ENCODE measurements around the gene CCDC12.

CCDC12 gene

DNA sequence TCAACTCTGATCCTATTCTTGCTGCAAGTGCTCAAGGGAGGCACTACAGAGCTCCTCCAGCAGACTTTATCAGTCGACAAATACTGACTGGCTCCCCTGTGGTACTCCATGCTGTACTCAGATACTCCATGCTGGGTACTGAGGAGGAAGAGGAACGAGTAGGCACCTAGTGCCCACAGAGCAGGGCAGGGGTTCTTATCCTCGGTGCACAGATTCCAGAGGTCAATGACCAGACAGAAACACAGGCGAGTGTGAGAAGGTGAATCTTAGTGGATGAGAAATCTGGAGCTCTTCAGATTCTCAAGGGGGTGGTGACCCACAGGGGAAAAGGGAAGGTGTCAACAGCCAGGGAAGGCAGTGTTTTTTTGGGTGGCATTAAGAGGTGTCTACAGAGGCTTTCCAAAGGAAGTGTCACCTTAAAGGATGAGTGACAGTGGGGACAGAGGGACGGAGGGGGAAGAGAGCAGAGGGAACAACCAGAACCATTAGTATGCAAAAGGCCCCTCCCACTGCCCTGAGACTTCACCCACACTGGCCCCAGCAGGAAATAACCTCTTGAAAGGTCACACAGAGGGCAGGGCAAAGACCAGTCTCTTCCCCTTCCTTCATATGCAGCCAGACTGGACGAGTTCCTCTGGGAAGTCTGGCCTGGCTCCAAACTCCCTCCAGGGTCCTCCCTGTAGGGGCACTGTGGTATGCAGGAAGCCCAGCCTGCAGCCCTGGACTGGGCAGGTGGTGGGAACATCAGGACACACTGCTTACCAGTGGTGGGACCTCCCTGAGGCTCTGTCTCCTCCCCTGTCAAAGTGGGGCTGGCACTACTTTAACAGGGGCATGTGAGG, 27.5 kb downstream of the CCDC12 start:
- Histone ChIP-seq H3K4me1 (ENCODE audit: control insufficient read depth in 1 of 2, insufficient read depth in 2 of 2, low read length in 2 of 2) (peaks cover 87 to 90% of the 10 kb centered on the region in 2 donors), H3K27me3 (ENCODE audit: control insufficient read depth in 1 of 2, insufficient read depth in 2 of 2, low read length in 2 of 2) (no peaks in the 10 kb centered on the region), H3K27ac (ENCODE audit: low read depth, low read length) (peak overlapping the region; percentile 85), H3K9me3 (ENCODE audit: control insufficient read depth in 1 of 2, low read length in 2 of 2) (no peaks in the 10 kb centered on the region), H3K4me3 (ENCODE audit: low read depth in 1 of 2, low read length in 2 of 2) (peak overlapping the region; percentile 27 to 38), H3K36me3 (ENCODE audit: control insufficient read depth in 1 of 2, insufficient read depth in 2 of 2, low read length in 2 of 2) (no peaks in the 10 kb centered on the region), H3K9ac (ENCODE audit: low read depth in 1 of 2, low read length in 2 of 2) (peak overlapping the region; percentile 39 to 63)

DNA sequence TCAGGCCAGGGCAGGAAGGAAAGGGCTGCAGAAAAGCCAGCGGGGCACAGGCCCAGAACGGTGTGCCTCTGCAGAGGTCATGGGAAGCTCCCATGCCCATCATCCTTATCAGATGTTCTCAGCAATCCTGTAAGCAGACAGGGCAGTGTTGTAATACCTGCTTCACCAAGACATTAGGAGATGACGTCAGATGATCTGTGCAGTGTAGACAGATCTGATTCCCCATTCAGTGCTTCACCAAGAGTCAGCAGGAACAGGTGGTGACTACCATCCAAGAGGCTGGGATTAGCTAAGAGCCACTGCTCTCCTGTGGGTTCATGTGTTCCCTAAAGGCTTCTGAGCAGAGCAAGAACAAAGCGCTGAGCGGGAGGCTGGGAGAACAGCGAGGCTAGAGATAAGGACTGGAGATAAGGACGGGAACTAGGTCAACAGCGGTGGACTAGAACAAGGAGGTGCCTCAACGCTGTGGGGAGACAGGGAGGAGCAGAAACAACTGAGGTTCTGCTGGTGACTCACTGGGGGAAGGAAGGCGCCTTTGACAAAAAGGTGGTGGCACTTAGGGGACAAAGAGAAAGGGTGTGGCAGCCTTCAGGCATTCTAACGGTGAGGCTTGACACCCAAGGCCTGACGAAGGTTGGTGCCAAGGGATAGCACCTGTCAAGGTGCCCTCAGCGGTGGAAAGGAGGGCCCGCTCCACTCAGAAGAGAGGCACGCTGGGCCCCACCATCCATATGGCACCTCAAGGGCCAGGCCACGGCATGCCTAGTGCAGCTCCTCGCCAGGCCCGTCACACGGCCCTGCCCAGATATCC, 28.4 kb downstream of the CCDC12 start:
- Histone ChIP-seq H3K9ac (ENCODE audit: low read depth in 1 of 2, low read length in 2 of 2) (peak overlapping the region; percentile 63), H3K27ac (ENCODE audit: low read depth, low read length) (peak overlapping the region; percentile 85), H3K4me3 (ENCODE audit: low read depth in 1 of 2, low read length in 2 of 2) (peak overlapping the region; percentile 27 to 38), H3K36me3 (ENCODE audit: control insufficient read depth in 1 of 2, insufficient read depth in 2 of 2, low read length in 2 of 2) (no peaks in the 10 kb centered on the region), H3K4me1 (ENCODE audit: control insufficient read depth in 1 of 2, insufficient read depth in 2 of 2, low read length in 2 of 2) (peaks cover 85 to 91% of the 10 kb centered on the region in 2 donors), H3K9me3 (ENCODE audit: control insufficient read depth in 1 of 2, low read length in 2 of 2) (no peaks in the 10 kb centered on the region), H3K27me3 (ENCODE audit: control insufficient read depth in 1 of 2, insufficient read depth in 2 of 2, low read length in 2 of 2) (no peaks in the 10 kb centered on the region)

DNA sequence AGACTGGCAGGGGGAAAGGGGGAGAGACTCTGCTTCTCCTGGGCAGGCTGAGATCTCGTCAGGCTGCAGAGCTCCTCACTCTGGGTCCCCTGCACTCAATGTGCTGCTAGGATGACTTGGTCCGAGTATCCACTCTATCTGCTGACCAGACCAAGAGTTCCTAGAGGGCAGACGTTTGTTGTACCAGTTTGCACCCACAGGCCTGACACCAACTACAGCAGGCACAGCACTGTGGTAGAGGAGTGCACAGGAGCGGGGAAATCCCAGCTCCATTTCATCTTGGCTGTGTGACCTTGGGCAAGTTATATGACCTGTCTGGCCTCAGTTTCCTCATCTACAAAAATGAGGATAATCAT, 29.0 kb downstream of the CCDC12 start:
- Histone ChIP-seq H3K9me3 (ENCODE audit: control insufficient read depth in 1 of 2, low read length in 2 of 2) (no peaks in the 10 kb centered on the region), H3K4me3 (ENCODE audit: low read depth in 1 of 2, low read length in 2 of 2) (peak overlapping the region; percentile 27 to 38), H3K9ac (ENCODE audit: low read depth in 1 of 2, low read length in 2 of 2) (peak overlapping the region; percentile 37 to 63), H3K27me3 (ENCODE audit: control insufficient read depth in 1 of 2, insufficient read depth in 2 of 2, low read length in 2 of 2) (no peaks in the 10 kb centered on the region), H3K27ac (ENCODE audit: low read depth, low read length) (peak overlapping the region; percentile 85), H3K4me1 (ENCODE audit: control insufficient read depth in 1 of 2, insufficient read depth in 2 of 2, low read length in 2 of 2) (peaks cover 85 to 91% of the 10 kb centered on the region in 2 donors), H3K36me3 (ENCODE audit: control insufficient read depth in 1 of 2, insufficient read depth in 2 of 2, low read length in 2 of 2) (no peaks in the 10 kb centered on the region)

DNA sequence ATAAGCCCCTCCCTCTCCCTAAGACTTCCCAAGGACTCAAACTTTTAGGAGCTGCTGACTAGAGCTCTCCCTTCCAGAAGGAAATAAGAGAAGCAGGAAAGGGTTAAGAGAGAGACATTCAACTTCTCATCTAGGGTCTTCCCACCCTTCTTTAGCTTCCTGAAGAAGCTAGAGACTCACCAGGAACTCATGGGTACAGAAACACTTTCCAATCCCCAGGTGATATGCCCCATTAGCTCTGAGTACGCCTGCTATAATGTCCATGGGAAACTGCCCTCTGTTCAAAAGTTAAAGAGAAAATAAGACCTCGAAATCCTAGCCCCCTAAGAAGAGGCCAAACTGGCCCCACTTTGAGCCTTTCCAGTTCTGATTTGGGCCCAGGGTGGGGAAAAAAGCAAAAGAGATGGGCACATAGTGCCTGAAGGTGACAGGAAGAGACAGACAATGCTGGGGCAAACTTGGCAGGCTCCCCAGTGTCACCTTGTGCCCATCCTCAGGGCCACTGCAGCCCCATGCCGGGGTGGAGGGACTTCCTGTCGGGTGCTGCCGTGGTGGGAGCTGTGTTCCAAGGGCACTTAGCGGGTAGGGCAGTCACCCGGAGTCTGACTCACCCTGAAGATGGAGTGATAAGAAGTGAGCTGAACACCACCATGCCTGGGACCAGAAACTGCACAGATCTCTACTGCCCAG, 29.5 kb downstream of the CCDC12 start:
- H3K9me3 ChIP-seq (ENCODE audit: control insufficient read depth in 1 of 2, low read length in 2 of 2): no peaks in the 10 kb centered on the region
- H3K27ac ChIP-seq (ENCODE audit: low read depth, low read length): peak overlapping the region; percentile 85
- H3K4me1 ChIP-seq (ENCODE audit: control insufficient read depth in 1 of 2, insufficient read depth in 2 of 2, low read length in 2 of 2): peaks cover 85 to 91% of the 10 kb centered on the region in 2 donors
- peak overlapping the region; percentile 37 to 63 for H3K9ac ChIP-seq (ENCODE audit: low read depth in 1 of 2, low read length in 2 of 2)
- no peaks in the 10 kb centered on the region for H3K36me3 ChIP-seq (ENCODE audit: control insufficient read depth in 1 of 2, insufficient read depth in 2 of 2, low read length in 2 of 2)
- peak overlapping the region; percentile 27 to 38 for H3K4me3 ChIP-seq (ENCODE audit: low read depth in 1 of 2, low read length in 2 of 2)
- H3K27me3 ChIP-seq (ENCODE audit: control insufficient read depth in 1 of 2, insufficient read depth in 2 of 2, low read length in 2 of 2): no peaks in the 10 kb centered on the region

DNA sequence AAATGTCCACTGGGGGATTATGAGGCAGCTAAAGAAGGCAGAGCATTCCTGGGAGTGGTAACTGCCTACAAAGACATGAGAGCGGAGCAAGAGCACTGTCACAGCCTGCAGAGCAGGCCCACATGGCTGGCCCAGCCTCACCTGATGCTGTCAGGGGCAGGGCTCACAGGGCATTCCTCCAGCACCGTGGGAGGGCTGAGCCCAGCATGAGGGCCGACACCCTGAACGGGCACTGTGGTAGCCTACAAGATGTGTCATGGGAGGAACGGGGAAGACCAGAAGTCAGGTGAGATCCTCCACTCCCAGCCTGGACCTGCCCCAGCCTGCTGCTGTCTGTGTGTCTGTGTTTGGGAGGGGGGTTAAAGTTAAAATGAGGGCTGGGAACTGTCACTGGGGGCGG, 30.1 kb downstream of the CCDC12 start:
- Histone ChIP-seq H3K9ac (ENCODE audit: low read depth in 1 of 2, low read length in 2 of 2) (peak overlapping the region; percentile 20 to 37), H3K27ac (ENCODE audit: low read depth, low read length) (peak overlapping the region; percentile 68), H3K4me1 (ENCODE audit: control insufficient read depth in 1 of 2, insufficient read depth in 2 of 2, low read length in 2 of 2) (peaks cover 88 to 94% of the 10 kb centered on the region in 2 donors)

DNA sequence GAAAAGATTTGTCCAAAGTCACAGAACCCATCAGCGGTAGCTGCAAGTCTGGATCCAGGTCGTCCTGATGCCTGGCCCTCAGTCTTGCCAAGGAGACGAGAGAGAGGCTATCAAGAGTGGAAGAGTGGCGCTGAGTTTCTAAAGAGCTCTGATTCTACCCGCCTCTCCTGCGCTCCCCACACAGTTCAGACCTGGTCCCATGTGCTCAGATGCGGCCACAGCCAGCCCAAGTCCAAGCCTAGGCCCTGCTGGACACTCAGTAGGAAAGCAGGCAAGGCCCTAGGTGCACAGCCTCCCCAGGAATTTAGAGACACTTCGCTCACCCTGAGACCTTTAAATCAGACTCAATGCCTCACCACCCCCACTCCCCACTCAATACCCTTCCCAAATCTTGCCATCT, 32.4 kb downstream of the CCDC12 start:
- Histone ChIP-seq H3K27ac (ENCODE audit: low read depth, low read length) (peak overlapping the region; percentile 83), H3K4me3 (ENCODE audit: low read depth in 1 of 2, low read length in 2 of 2) (no peak overlapping the region), H3K9me3 (ENCODE audit: control insufficient read depth in 1 of 2, low read length in 2 of 2) (no peaks in the 10 kb centered on the region), H3K36me3 (ENCODE audit: control insufficient read depth in 1 of 2, insufficient read depth in 2 of 2, low read length in 2 of 2) (peaks cover 13 to 16% of the 10 kb centered on the region in 2 donors), H3K9ac (ENCODE audit: low read depth in 1 of 2, low read length in 2 of 2) (peak overlapping the region; percentile 63 to 75), H3K4me1 (ENCODE audit: control insufficient read depth in 1 of 2, insufficient read depth in 2 of 2, low read length in 2 of 2) (peaks cover 84 to 89% of the 10 kb centered on the region in 2 donors), H3K27me3 (ENCODE audit: control insufficient read depth in 1 of 2, insufficient read depth in 2 of 2, low read length in 2 of 2) (no peaks in the 10 kb centered on the region)

More for the DNA sequence above, 30.1 kb downstream of the CCDC12 start:
- H3K36me3 ChIP-seq (ENCODE audit: control insufficient read depth in 1 of 2, insufficient read depth in 2 of 2, low read length in 2 of 2): no peaks in the 10 kb centered on the region
- H3K9me3 ChIP-seq (ENCODE audit: control insufficient read depth in 1 of 2, low read length in 2 of 2): no peaks in the 10 kb centered on the region
- H3K4me3 ChIP-seq (ENCODE audit: low read depth in 1 of 2, low read length in 2 of 2): no peak overlapping the region
- H3K27me3 ChIP-seq (ENCODE audit: control insufficient read depth in 1 of 2, insufficient read depth in 2 of 2, low read length in 2 of 2): no peaks in the 10 kb centered on the region

DNA sequence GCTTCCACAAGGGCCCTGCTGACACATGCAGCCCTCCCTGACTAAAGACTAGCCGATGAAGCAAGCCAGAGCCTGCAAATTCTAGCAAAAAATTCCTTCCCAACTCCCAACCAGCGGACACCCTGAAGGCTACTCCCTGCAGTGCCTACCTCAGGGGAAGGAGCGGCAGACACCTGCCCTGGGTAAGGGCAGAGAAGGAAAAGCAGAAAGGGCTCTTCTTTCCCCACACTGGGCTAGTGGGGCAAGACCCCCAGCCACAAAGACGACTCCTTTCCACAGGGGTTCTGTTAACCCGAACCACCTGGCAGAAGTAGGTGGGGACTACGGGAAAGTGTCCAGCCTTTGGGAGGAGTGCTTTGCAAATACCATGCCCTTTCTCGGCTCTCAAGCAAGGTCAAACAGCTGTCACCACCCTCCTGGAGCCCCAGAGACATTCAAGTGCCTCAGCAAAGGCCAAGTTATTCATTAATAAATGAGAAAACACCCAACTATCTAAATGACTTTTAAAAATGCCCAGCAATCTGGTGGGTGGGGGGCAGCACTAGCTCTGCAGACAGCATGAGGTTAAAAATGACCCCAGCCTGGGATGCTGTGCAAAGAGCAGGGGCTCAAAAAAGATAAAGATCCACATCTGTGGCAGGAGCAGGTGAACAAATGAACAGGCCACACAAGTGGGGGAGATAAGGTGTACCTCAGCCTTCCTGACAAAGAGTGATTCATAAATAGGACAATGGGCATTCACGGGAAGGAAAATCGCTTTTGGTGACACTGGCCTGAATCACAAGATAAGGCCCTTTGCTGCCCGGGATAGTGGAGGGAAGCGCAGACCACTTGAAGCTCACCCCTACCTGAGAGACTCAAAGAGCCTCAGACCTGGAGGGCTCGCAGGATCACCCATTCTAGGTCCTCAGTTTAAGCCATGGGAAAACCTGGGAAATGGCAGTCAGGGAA, 33.0 kb downstream of the CCDC12 start:
- Histone ChIP-seq H3K9ac (ENCODE audit: low read depth in 1 of 2, low read length in 2 of 2) (peak overlapping the region; percentile 63 to 75), H3K36me3 (ENCODE audit: control insufficient read depth in 1 of 2, insufficient read depth in 2 of 2, low read length in 2 of 2) (peaks cover 13 to 21% of the 10 kb centered on the region in 2 donors), H3K4me1 (ENCODE audit: control insufficient read depth in 1 of 2, insufficient read depth in 2 of 2, low read length in 2 of 2) (peaks cover 84 to 89% of the 10 kb centered on the region in 2 donors), H3K4me3 (ENCODE audit: low read depth in 1 of 2, low read length in 2 of 2) (peak overlapping the region; percentile 8 to 40), H3K27ac (ENCODE audit: low read depth, low read length) (peak overlapping the region; percentile 92), H3K27me3 (ENCODE audit: control insufficient read depth in 1 of 2, insufficient read depth in 2 of 2, low read length in 2 of 2) (no peaks in the 10 kb centered on the region), H3K9me3 (ENCODE audit: control insufficient read depth in 1 of 2, low read length in 2 of 2) (no peaks in the 10 kb centered on the region)

DNA sequence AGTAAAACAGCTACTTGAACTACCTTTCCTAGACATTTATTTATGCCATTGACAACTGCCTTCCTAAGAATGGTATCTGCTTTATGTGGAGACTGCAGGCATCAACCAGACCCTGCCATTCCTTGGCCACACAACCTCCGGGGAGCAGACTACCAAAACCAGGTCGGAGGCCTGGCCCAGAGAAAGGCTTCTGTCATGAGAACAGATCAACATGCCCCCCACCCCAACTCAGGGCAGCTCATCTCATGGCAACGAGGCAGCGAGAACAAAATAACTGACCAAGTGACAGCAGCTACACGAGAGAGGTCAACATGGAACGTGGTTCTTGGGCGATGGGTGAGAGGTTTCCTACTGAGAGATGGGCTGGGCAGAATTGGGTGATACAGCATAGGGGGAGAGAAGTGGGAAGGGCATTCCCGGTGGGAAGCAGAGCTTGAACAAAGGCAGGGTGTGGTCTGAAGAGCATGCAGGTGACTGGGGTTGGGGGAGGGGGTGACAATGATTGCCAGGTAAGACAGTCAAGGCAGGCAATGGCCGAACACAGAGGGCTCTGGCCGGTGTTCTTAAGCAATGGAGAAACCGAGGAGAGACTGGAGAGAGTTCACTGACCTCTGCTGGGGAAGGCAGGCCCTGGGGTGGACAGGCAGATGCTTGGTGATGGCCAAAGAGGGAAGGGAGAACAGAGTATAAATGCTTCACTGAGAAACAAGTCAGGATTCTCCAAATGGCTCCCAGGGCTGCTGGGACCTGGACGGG, 33.9 kb downstream of the CCDC12 start:
- no peaks in the 10 kb centered on the region for H3K27me3 ChIP-seq (ENCODE audit: control insufficient read depth in 1 of 2, insufficient read depth in 2 of 2, low read length in 2 of 2)
- peaks cover 77 to 87% of the 10 kb centered on the region in 2 donors for H3K4me1 ChIP-seq (ENCODE audit: control insufficient read depth in 1 of 2, insufficient read depth in 2 of 2, low read length in 2 of 2)
- peak overlapping the region; percentile 63 to 75 for H3K9ac ChIP-seq (ENCODE audit: low read depth in 1 of 2, low read length in 2 of 2)
- H3K4me3 ChIP-seq (ENCODE audit: low read depth in 1 of 2, low read length in 2 of 2): peak overlapping the region; percentile 8 to 40
- H3K36me3 ChIP-seq (ENCODE audit: control insufficient read depth in 1 of 2, insufficient read depth in 2 of 2, low read length in 2 of 2): peaks cover 13 to 27% of the 10 kb centered on the region in 2 donors
- H3K27ac ChIP-seq (ENCODE audit: low read depth, low read length): peak overlapping the region; percentile 92
- no peaks in the 10 kb centered on the region for H3K9me3 ChIP-seq (ENCODE audit: control insufficient read depth in 1 of 2, low read length in 2 of 2)

Measured in duodenal mucosa (tissue), 2 donors.